Naive thymus-derived CD4-positive, alpha-beta T cell (primary cell): ENCODE results near the gene EMP1. TPM values are rescaled to one million over a fixed set of nuclear protein-coding genes. Genes with fewer than 3 reads are reported as not detected.
"Not testable (repeated sequence)": the region's sequence is repeated elsewhere in the genome, so short reads cannot be mapped to it uniquely, and the experiment has no call there.

ENCODE experiments used
- ATAC-seq: fragments of 150-1000 bp; cut with Tn5 transposase; 2 replicates; pipeline ENCODE4 v1.10.0; 2021; ENCODE audit warnings: mild to moderate bottlenecking, moderate library complexity
- CTCF ChIA-PET: fragments of 350-600 bp; sonication (Branson Sonifier 250); formaldehyde crosslinking; loops from one replicate; lab custom pipeline; 2021; ENCODE audit warnings: antibody characterized with exemption; lab: Charles Lee
- POLR2A ChIA-PET: fragments of 350-600 bp; sonication (Branson Sonifier 250); formaldehyde crosslinking; loops from one replicate; lab custom pipeline; 2021; ENCODE audit warnings: antibody characterized with exemption, inconsistent platforms; lab: Charles Lee
- DNase-seq, 9 donors: peaks; one replicate each; pipeline versions ENCODE4 v3.0.0 to v3.0.0-alpha.2; 2020 to 2022; ENCODE audit warnings: mixed read lengths in 1 of 9
- H3K27ac ChIP-seq: one replicate; pipeline ENCODE4 v1.7.0; 2013; ENCODE audit warnings: mild to moderate bottlenecking, low read depth, low read length, moderate library complexity
- H3K27me3 ChIP-seq, 2 donors: one replicate each; pipeline ENCODE4 v1.7.0; 2013; ENCODE audit warnings: low read length in 2 of 2, mild to moderate bottlenecking in 2 of 2, moderate library complexity in 2 of 2; ENCODE audit not compliant: control insufficient read depth in 2 of 2, insufficient read depth in 2 of 2
- H3K36me3 ChIP-seq, 3 experiments: 1 replicate in 2 of 3; 2 replicates in 1 of 3; pipeline ENCODE4 v1.7.0; 2013; ENCODE audit warnings: low read length in 3 of 3, mild to moderate bottlenecking in 3 of 3, moderate library complexity in 1 of 3; ENCODE audit not compliant: insufficient read depth in 3 of 3, control insufficient read depth in 2 of 3
- H3K4me1 ChIP-seq, 2 donors: one replicate each; pipeline ENCODE4 v1.7.0; 2013; ENCODE audit warnings: low read length in 2 of 2, mild to moderate bottlenecking in 2 of 2, moderate library complexity in 1 of 2; ENCODE audit not compliant: control insufficient read depth in 2 of 2, insufficient read depth in 2 of 2
- H3K4me3 ChIP-seq: 2 replicates; pipeline ENCODE4 v1.7.0; 2013; ENCODE audit warnings: mild to moderate bottlenecking, low read length
- H3K9me3 ChIP-seq, 3 experiments: 1 replicate in 2 of 3; 2 replicates in 1 of 3; pipeline ENCODE4 v1.7.0; 2013; ENCODE audit warnings: low read length in 3 of 3; ENCODE audit not compliant: control insufficient read depth in 2 of 3
- H3K27ac Mint-ChIP-seq, 9 donors: one replicate each; pipeline ENCODE4 v1.8.0; 2020 to 2022; ENCODE audit warnings: mixed read lengths in 9 of 9, mild to moderate bottlenecking in 8 of 9, moderate library complexity in 5 of 9, inconsistent platforms in 2 of 9
- H3K27me3 Mint-ChIP-seq, 5 donors: one replicate each; pipeline ENCODE4 v1.8.0; 2021 to 2022; ENCODE audit warnings: mixed read lengths in 5 of 5, mild to moderate bottlenecking in 1 of 5
- H3K36me3 Mint-ChIP-seq, 5 donors: one replicate each; pipeline ENCODE4 v1.8.0; 2020 to 2022; ENCODE audit warnings: mixed read lengths in 5 of 5, mild to moderate bottlenecking in 3 of 5, inconsistent platforms in 1 of 5
- H3K4me1 Mint-ChIP-seq, 7 donors: one replicate each; pipeline ENCODE4 v1.8.0; 2020 to 2022; ENCODE audit warnings: mixed read lengths in 7 of 7, mild to moderate bottlenecking in 3 of 7, inconsistent platforms in 1 of 7
- H3K4me3 Mint-ChIP-seq, 10 donors: one replicate each; pipeline ENCODE4 v1.8.0; 2020 to 2022; ENCODE audit warnings: mild to moderate bottlenecking in 10 of 10, mixed read lengths in 10 of 10, moderate library complexity in 6 of 10, inconsistent platforms in 2 of 10
- H3K9me3 Mint-ChIP-seq, 11 donors: one replicate each; pipeline ENCODE4 v1.8.0; 2020 to 2022; ENCODE audit warnings: mixed read lengths in 11 of 11, mild to moderate bottlenecking in 4 of 11, inconsistent platforms in 1 of 11, moderate library complexity in 1 of 11
- intact Hi-C, 2 donors: fragments of 100-400 bp; cut with micrococcal nuclease; formaldehyde crosslinking; loops; one replicate each; pipeline ENCODE4 v1.15.1; 2023
- polyA plus RNA-seq, 2 donors: library from polyadenylated mRNA; unstranded; fragments of 300-500 nt; fragmentation: Illumina TruSeq; gene quantifications; one replicate each; pipeline ENCODE4 v1.2.3, GENCODE V29; 2021
- total RNA-seq, 6 experiments: library from RNA in 5 of 6; stranded (reverse) in 5 of 6; gene quantifications; 1 replicate in 5 of 6; 2 replicates in 1 of 6; pipeline ENCODE4 v1.2.3 and lab custom pipeline; 2021 to 2026

The EMP1 gene
- total and polyA plus RNA-seq, 7 experiments from 2014 or later, result 0.37 to 40.1 (median 4.3) TPM; not detected in 1

DNA sequence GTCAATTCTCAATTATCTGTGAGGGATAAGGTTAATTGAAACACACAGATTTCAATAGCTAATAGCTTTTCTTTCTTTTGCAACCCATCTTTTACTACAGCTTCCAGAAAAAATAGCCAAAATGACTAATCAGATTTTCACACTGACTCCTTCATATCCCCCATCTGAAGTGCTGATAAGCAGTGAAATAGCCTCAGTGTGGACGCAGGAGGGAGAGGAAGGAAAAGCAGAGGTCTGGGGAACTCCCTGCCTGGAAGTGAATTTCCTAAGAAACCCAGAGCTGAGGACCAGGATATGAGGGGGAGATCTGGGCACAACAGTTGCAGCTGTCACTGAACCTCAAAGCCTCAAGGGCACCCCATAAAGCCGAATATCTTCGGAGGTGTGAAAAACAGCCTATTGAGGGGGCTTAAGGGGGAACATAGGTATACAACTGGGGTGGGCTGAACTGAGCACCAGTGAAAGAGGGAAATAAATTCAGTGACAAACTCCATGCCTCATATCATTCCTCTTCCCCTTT lies 60.9 kb downstream of the EMP1 start:
- no peaks in the 10 kb centered on the region for H3K4me1 ChIP-seq
- H3K27ac ChIP-seq, result no peak overlapping the region
- no peak for ATAC-seq
- intact Hi-C loops, result no loop called here
- Mint-ChIP-seq H3K4me1 (peaks cover 3 to 6% (median 5%) of the 10 kb centered on the region in 7 donors), H3K27ac (no peak overlapping the region), H3K36me3 (no peaks in the 10 kb centered on the region), H3K27me3 (peaks cover 0 to 7% (median 0%) of the 10 kb centered on the region in 5 donors), H3K4me3 (no peak overlapping the region), H3K9me3 (no peaks in the 10 kb centered on the region)
- no peaks in the 10 kb centered on the region for H3K9me3 ChIP-seq
- no peak for DNase-seq
- no peaks in the 10 kb centered on the region for H3K36me3 ChIP-seq
- H3K27me3 ChIP-seq, result no peaks in the 10 kb centered on the region
- CTCF ChIA-PET, result interaction anchor here (2.2 kb wide), 1 partner anchor 9 kb away, joined by 9 read pairs; no protein-coding TSS in a partner anchor
- POLR2A ChIA-PET, result no interaction called here
- H3K4me3 ChIP-seq, result no peak overlapping the region

GRCh38 chr12:13258197-13258596 lies 61.7 kb downstream of the EMP1 start:
- Mint-ChIP-seq H3K27me3 (peaks cover 0 to 7% (median 0%) of the 10 kb centered on the region in 5 donors), H3K27ac (no peak overlapping the region), H3K9me3 (no peaks in the 10 kb centered on the region), H3K36me3 (no peaks in the 10 kb centered on the region), H3K4me3 (no peak overlapping the region), H3K4me1 (peaks cover 3 to 6% (median 5%) of the 10 kb centered on the region in 7 donors)
- no peaks in the 10 kb centered on the region for H3K9me3 ChIP-seq
- POLR2A ChIA-PET, result no interaction called here
- H3K36me3 ChIP-seq, result no peaks in the 10 kb centered on the region
- CTCF ChIA-PET, result interaction anchor here (0.6 kb wide), 1 partner anchor 205 kb away, joined by 3 read pairs; no protein-coding TSS in a partner anchor
- DNase-seq, result no peak
- H3K27ac ChIP-seq, result no peak overlapping the region
- H3K4me1 ChIP-seq, result no peaks in the 10 kb centered on the region
- H3K4me3 ChIP-seq, result no peak overlapping the region
- intact Hi-C loops, result no loop called here
- ATAC-seq, result no peak
- no peaks in the 10 kb centered on the region for H3K27me3 ChIP-seq

- no peak overlapping the region for H3K4me3 ChIP-seq
- CTCF ChIA-PET, result interaction anchor here (0.6 kb wide), 1 partner anchor 206 kb away, joined by 3 read pairs; no protein-coding TSS in a partner anchor
- H3K36me3 ChIP-seq, result no peaks in the 10 kb centered on the region
- ATAC-seq (no peak), DNase-seq (no peak)
- Mint-ChIP-seq H3K4me3 (no peak overlapping the region), H3K27ac (no peak overlapping the region), H3K9me3 (no peaks in the 10 kb centered on the region), H3K36me3 (no peaks in the 10 kb centered on the region), H3K4me1 (peaks cover 3 to 6% (median 5%) of the 10 kb centered on the region in 7 donors), H3K27me3 (peaks cover 0 to 5% (median 0%) of the 10 kb centered on the region in 5 donors)
- H3K27me3 ChIP-seq, result no peaks in the 10 kb centered on the region
- intact Hi-C loops, result no loop called here
- POLR2A ChIA-PET, result no interaction called here
- no peaks in the 10 kb centered on the region for H3K9me3 ChIP-seq
- H3K27ac ChIP-seq, result no peak overlapping the region
- H3K4me1 ChIP-seq, result no peaks in the 10 kb centered on the region
Measured at GRCh38 chr12:13258717-13259119, 62.2 kb downstream of the EMP1 start.

DNA sequence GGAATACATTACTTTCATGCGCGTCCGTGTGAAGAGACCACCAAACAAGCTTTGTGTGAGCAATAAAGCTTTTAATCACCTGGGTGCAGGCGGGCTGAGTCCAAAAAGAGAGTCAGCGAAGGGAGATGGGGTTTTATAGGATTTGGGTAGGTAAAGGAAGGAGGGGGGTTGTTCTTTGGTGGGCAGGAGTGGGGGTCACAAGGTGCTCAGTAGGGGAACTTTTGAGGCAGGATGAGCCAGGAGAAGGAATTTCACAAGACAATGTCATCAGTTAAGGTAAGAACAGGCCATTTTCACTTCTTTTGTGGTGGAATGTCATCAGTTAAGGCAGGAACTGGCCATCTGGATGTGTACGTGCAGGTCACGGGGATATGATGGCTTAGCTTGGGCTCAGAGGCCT lies 63.1 kb downstream of the EMP1 start:
- H3K9me3 Mint-ChIP-seq, CTCF ChIA-PET, DNase-seq, H3K9me3 ChIP-seq, H3K4me3 Mint-ChIP-seq, H3K27me3 Mint-ChIP-seq, H3K4me1 Mint-ChIP-seq, H3K27me3 ChIP-seq, H3K4me3 ChIP-seq, ATAC-seq, intact Hi-C loops, H3K36me3 Mint-ChIP-seq, H3K36me3 ChIP-seq, POLR2A ChIA-PET, H3K4me1 ChIP-seq, H3K27ac ChIP-seq, H3K27ac Mint-ChIP-seq: not testable (repeated sequence)

DNA sequence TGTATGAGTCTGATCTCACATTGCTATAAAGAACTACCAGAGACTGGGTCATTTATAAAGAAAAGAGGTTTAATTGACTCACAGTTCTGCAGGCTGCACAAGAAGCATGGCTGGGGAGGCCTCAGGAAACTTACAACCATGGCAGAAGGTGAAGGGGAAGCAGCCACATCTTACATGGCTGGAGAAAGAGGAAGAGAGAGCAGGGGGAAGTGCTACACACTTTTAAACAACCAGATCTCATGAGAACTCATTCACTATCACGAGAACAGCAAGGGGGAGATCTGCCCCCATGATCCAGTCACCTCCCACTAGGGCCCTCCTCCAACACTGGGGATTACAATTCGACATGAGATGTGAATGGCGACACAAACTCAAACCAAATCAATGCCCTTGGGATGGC lies 71.3 kb downstream of the EMP1 start:
- H3K4me3 Mint-ChIP-seq, H3K9me3 ChIP-seq, DNase-seq, H3K36me3 Mint-ChIP-seq, H3K4me1 Mint-ChIP-seq, H3K27ac Mint-ChIP-seq, intact Hi-C loops, H3K27ac ChIP-seq, H3K27me3 ChIP-seq, H3K9me3 Mint-ChIP-seq, POLR2A ChIA-PET, H3K4me3 ChIP-seq, H3K36me3 ChIP-seq, ATAC-seq, H3K4me1 ChIP-seq, CTCF ChIA-PET: not testable (repeated sequence)
- peaks cover 0 to 19% (median 12%) of the 10 kb centered on the region in 5 donors for H3K27me3 Mint-ChIP-seq

DNA sequence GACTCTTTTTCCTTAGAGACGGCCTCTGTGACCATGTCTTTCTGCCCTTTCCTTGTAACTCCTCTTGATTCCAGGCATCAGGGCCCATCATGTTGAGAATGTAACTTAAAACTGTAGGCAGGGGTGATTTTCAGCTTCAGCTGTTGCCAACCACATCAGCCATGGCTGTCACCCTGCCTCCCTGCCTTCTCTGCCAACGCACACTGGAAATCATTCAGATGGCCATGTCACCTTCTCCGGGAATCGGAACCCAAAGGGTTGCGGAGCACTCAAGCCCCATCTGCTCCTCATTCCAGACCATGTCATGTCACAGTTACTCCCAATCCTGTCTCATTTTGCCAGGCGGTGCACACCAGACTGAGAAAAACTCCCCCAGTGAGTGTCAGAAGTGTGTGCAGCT lies 72.1 kb downstream of the EMP1 start:
- peaks cover 0 to 21% (median 12%) of the 10 kb centered on the region in 5 donors for H3K27me3 Mint-ChIP-seq
- H3K27ac Mint-ChIP-seq, result no peak overlapping the region
- H3K9me3 ChIP-seq, result no peaks in the 10 kb centered on the region
- H3K9me3 Mint-ChIP-seq, result no peaks in the 10 kb centered on the region
- H3K4me1 ChIP-seq, result no peaks in the 10 kb centered on the region
- no peak for ATAC-seq
- H3K36me3 ChIP-seq, result no peaks in the 10 kb centered on the region
- ChIA-PET CTCF (no interaction called here), POLR2A (no interaction called here)
- H3K27me3 ChIP-seq, result no peaks in the 10 kb centered on the region
- no peaks in the 10 kb centered on the region for H3K36me3 Mint-ChIP-seq
- no peak overlapping the region for H3K4me3 ChIP-seq
- H3K4me3 Mint-ChIP-seq, result no peak overlapping the region
- H3K27ac ChIP-seq, result no peak overlapping the region
- peaks cover 0 to 5% (median 0%) of the 10 kb centered on the region in 7 donors for H3K4me1 Mint-ChIP-seq
- no peak for DNase-seq
- intact Hi-C loops, result no loop called here
